Measurements from ENCODE around the gene AFF3. TPM values are rescaled to one million over a fixed set of nuclear protein-coding genes. Genes with fewer than 3 reads are reported as not detected.

Gene AFF3
- total RNA-seq, 1 donor from 2014 or later, result 12.2 TPM

DNA sequence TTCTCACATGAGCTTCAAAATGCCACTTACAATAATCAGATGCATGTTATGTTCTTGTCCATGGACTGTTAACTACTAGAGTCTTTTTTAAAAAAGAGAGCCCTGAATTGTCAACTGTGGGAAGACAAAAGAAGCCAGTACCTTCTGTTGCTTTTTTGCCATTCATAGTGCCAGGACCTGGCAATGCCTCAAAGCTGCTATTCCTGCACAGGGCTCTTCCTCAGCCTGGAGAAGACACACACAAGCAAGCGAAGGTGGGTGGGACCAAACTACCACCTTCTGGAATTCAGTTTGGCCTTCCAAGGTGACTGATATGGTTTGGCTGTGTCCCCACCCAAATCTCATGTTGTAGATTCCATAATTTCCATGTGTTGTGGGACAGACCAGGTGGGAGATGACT lies 160.6 kb downstream of the AFF3 start:
- no peak for DNase-seq (ENCODE audit: low spot score)
- H3K4me1 Mint-ChIP-seq (ENCODE audit: unreplicated experiment), result no peaks in the 10 kb centered on the region
- TF ChIP-seq, protein P1, sequence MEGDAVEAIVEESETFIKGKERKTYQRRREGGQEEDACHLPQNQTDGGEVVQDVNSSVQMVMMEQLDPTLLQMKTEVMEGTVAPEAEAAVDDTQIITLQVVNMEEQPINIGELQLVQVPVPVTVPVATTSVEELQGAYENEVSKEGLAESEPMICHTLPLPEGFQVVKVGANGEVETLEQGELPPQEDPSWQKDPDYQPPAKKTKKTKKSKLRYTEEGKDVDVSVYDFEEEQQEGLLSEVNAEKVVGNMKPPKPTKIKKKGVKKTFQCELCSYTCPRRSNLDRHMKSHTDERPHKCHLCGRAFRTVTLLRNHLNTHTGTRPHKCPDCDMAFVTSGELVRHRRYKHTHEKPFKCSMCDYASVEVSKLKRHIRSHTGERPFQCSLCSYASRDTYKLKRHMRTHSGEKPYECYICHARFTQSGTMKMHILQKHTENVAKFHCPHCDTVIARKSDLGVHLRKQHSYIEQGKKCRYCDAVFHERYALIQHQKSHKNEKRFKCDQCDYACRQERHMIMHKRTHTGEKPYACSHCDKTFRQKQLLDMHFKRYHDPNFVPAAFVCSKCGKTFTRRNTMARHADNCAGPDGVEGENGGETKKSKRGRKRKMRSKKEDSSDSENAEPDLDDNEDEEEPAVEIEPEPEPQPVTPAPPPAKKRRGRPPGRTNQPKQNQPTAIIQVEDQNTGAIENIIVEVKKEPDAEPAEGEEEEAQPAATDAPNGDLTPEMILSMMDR (IDR thresholded peaks at IDR 0.05; ENCODE audit: unreplicated experiment), result no peak
- H3K27ac Mint-ChIP-seq (ENCODE audit: unreplicated experiment), result no peak overlapping the region
- peaks cover 1% of the 10 kb centered on the region for H3K27me3 Mint-ChIP-seq (ENCODE audit: unreplicated experiment)
- no peaks in the 10 kb centered on the region for H3K9me3 Mint-ChIP-seq (ENCODE audit: unreplicated experiment)
- no peak overlapping the region for H3K4me3 Mint-ChIP-seq (ENCODE audit: unreplicated experiment)
- H3K36me3 Mint-ChIP-seq (ENCODE audit: low read depth, unreplicated experiment), result peaks cover 5% of the 10 kb centered on the region

DNA sequence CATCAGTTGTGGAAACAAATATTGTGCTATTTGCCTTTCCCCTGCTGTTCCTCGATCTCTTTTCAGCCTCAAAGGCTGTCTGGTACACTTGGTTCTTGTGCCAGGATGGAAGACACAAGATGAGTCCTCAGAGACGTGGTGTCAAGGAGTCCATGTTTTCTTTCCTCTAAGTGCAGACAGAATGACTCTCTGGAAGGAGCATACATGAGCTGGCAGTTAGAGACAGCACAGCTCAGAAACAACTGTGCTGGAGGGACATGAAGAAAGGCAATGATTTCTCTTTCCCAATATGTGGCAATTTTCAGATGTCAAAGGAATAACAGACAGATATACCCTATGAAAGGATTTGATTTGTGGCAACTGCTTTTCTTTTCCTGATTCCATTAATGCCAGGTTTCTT lies 162.2 kb downstream of the AFF3 start:
- peaks cover 1% of the 10 kb centered on the region for H3K27me3 Mint-ChIP-seq (ENCODE audit: unreplicated experiment)
- TF ChIP-seq, protein P1 (IDR thresholded peaks at IDR 0.05; ENCODE audit: unreplicated experiment), result no peak
- H3K4me3 Mint-ChIP-seq (ENCODE audit: unreplicated experiment), result no peak overlapping the region
- peaks cover 5% of the 10 kb centered on the region for H3K36me3 Mint-ChIP-seq (ENCODE audit: low read depth, unreplicated experiment)
- H3K27ac Mint-ChIP-seq (ENCODE audit: unreplicated experiment), result no peak overlapping the region
- no peaks in the 10 kb centered on the region for H3K9me3 Mint-ChIP-seq (ENCODE audit: unreplicated experiment)
- no peak for DNase-seq (ENCODE audit: low spot score)
- H3K4me1 Mint-ChIP-seq (ENCODE audit: unreplicated experiment), result no peaks in the 10 kb centered on the region

DNA sequence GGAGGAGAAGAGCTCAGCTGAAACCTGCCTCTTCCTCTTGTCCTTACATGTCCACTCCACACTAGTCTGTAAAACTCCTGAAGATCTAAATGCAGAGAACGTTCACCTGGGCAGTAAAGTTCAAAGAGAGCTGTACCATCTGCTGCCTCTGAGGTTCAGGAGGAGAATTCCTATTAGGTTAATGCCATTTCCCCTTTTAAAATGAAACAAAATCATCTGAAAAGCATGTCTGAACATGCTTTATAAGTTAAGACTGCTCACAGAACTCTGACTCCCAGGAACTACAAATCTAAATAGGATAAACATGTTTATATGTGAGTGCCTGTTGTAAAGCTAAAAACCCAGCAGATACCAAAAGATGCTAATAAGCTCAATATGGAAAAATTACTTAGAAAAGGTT lies 164.4 kb downstream of the AFF3 start:
- Mint-ChIP-seq H3K9me3 (ENCODE audit: unreplicated experiment) (no peaks in the 10 kb centered on the region), H3K36me3 (ENCODE audit: low read depth, unreplicated experiment) (peaks cover 5% of the 10 kb centered on the region), H3K4me3 (ENCODE audit: unreplicated experiment) (no peak overlapping the region), H3K27ac (ENCODE audit: unreplicated experiment) (no peak overlapping the region), H3K27me3 (ENCODE audit: unreplicated experiment) (peaks cover 1% of the 10 kb centered on the region), H3K4me1 (ENCODE audit: unreplicated experiment) (no peaks in the 10 kb centered on the region)
- TF ChIP-seq, protein P1 (IDR thresholded peaks at IDR 0.05; ENCODE audit: unreplicated experiment), result no peak
- DNase-seq (ENCODE audit: low spot score), result no peak

DNA sequence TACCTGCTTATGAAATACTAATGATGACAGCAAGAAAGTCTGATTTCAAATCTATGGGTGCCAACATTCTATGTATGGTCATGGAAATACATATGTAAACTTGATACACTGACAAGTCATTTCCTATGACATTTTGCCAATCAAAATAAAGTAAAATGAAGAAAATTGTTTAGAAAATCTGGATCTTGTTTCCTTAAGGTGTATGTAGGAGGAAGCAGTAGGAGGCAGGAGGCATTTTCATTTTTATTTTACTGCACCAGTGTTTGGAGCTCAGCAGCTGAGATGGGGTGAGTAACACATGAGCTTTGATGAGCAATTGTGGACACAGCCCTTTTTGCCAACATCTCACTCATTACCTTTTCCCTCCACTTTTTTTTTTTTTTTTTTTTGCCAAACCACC lies 167.0 kb downstream of the AFF3 start:
- Mint-ChIP-seq H3K27ac (ENCODE audit: unreplicated experiment) (no peak overlapping the region), H3K27me3 (ENCODE audit: unreplicated experiment) (no peaks in the 10 kb centered on the region), H3K36me3 (ENCODE audit: low read depth, unreplicated experiment) (no peaks in the 10 kb centered on the region), H3K4me1 (ENCODE audit: unreplicated experiment) (no peaks in the 10 kb centered on the region), H3K9me3 (ENCODE audit: unreplicated experiment) (no peaks in the 10 kb centered on the region), H3K4me3 (ENCODE audit: unreplicated experiment) (no peak overlapping the region)
- TF ChIP-seq, protein P1 (IDR thresholded peaks at IDR 0.05; ENCODE audit: unreplicated experiment), result no peak
- DNase-seq (ENCODE audit: low spot score), result no peak

DNA sequence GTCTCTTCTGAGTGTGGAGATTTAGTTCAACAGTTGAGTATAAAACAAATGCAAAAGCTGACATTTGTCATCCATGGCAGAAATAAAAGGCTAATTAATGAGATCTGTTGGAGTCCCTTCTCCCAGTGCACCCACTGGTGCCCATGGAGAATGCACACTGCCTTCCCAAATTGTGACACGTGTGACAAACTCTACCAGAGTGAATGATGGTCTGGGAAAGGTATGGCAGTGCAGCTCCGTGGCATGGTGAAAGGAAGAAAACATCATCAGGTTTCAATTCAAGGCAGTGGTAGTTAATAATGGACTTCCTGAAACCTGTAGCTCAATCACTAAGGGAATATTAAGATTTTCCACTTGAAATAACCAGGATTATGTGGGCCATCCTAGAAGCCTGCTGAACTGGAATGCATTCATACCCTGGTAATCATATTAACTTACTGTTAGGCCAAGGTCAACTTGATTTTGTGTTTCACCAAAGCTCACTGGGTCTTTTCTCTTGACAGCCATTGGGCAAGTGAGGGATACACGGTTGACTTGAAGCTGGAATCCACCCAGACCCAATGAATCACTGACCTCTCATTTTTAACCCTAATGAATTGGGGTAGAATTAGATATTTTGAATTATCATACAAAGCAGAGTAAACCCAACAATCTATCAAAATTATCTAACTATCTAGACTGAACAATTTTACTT lies 167.6 kb downstream of the AFF3 start:
- TF ChIP-seq, protein P1 (IDR thresholded peaks at IDR 0.05; ENCODE audit: unreplicated experiment), result no peak
- H3K36me3 Mint-ChIP-seq (ENCODE audit: low read depth, unreplicated experiment), result no peaks in the 10 kb centered on the region
- no peaks in the 10 kb centered on the region for H3K9me3 Mint-ChIP-seq (ENCODE audit: unreplicated experiment)
- H3K27ac Mint-ChIP-seq (ENCODE audit: unreplicated experiment), result no peak overlapping the region
- H3K27me3 Mint-ChIP-seq (ENCODE audit: unreplicated experiment), result no peaks in the 10 kb centered on the region
- DNase-seq (ENCODE audit: low spot score), result no peak
- H3K4me3 Mint-ChIP-seq (ENCODE audit: unreplicated experiment), result no peak overlapping the region
- H3K4me1 Mint-ChIP-seq (ENCODE audit: unreplicated experiment), result no peaks in the 10 kb centered on the region
